Prostate gland (tissue), 2 donors: ENCODE data around the gene ARFGEF2. TPM values are rescaled to one million over a fixed set of nuclear protein-coding genes. Genes with fewer than 3 reads are reported as not detected.
"Not testable (repeated sequence)": the region's sequence is repeated elsewhere in the genome, so short reads cannot be mapped to it uniquely, and the experiment has no call there.

Experiments
- DNase-seq: peaks from one replicate; pipeline ENCODE4 v3.0.0-alpha.2; 2019; ENCODE audit warnings: low spot score
- H3K27ac ChIP-seq, 2 donors: fragments of 200-600 bp; sonication (generic); 2 replicates each; pipeline ENCODE4 v1.5.1; 2017 to 2019
- H3K27me3 ChIP-seq: fragments of 200-600 bp; sonication (generic); replicated peaks from 2 replicates; pipeline ENCODE4 v1.5.1; 2019; ENCODE audit not compliant: insufficient read depth
- H3K36me3 ChIP-seq, 2 donors: fragments of 200-600 bp; sonication (generic); 1 replicate in 1 of 2; 2 replicates in 1 of 2; pipeline versions ENCODE4 v1.5.1 to v1.8.1; 2017 to 2019
- H3K4me1 ChIP-seq: fragments of 200-600 bp; sonication (generic); replicated peaks from 2 replicates; pipeline ENCODE4 v1.5.1; 2019
- H3K4me3 ChIP-seq, 2 donors: fragments of 200-600 bp; sonication (generic); 2 replicates each; pipeline ENCODE4 v1.5.1; 2017 to 2019
- H3K9me3 ChIP-seq: fragments of 200-600 bp; sonication (generic); 2 replicates; pipeline ENCODE4 v1.5.1; 2017
- CTCF ChIP-seq, 4 experiments: fragments of 200-600 bp in 2 of 4; fragments of 450-650 bp in 2 of 4; sonication (generic) in 2 of 4; IDR thresholded peaks; 1 replicate in 3 of 4; 2 replicates in 1 of 4; pipeline ENCODE4 v1.5.1; 2016 to 2019; ENCODE audit warnings: antibody characterized with exemption in 4 of 4, mild to moderate bottlenecking in 2 of 4, moderate library complexity in 2 of 4
- POLR2A ChIP-seq: fragments of 450-650 bp; IDR thresholded peaks from one replicate; pipeline ENCODE4 v1.6.1; 2016; ENCODE audit warnings: antibody characterized with exemption, mild to moderate bottlenecking
- POLR2AphosphoS5 ChIP-seq: sonication (generic); formaldehyde crosslinking; IDR thresholded peaks from one replicate; pipeline ENCODE4 v1.6.1; 2017; ENCODE audit warnings: antibody characterized with exemption
- WGBS: methylation state at CpG from one replicate; pipeline ENCODE4 v1.1.5; 2018; 5-methylcytosine and 5-hydroxymethylcytosine counted together
- intact Hi-C: fragments of 100-400 bp; cut with DNase I; formaldehyde crosslinking; loops from one replicate; pipeline ENCODE4 v1.14.2; 2022
- total RNA-seq, 2 donors: library from RNA; depleted of rRNA; stranded (reverse); fragments of >200 nt; gene quantifications; one replicate each; pipeline ENCODE4 v1.1.0, GENCODE V29; 2016

The ARFGEF2 gene
- total RNA-seq, 2 donors from 2014 or later = 36.3 to 51.6 TPM

GRCh38 chr20:48971956-48972355, 50.4 kb downstream of the ARFGEF2 start:
- Histone ChIP-seq H3K4me3 (no peak overlapping the region), H3K36me3 (peaks cover 0 to 19% of the 10 kb centered on the region in 2 donors), H3K9me3 (no peaks in the 10 kb centered on the region), H3K4me1 (no peaks in the 10 kb centered on the region), H3K27ac (no peak overlapping the region), H3K27me3 (no peaks in the 10 kb centered on the region)
- intact Hi-C loops = no loop called here
- 85% methylated on average over 4 of the region's 4 CpGs for WGBS
- DNase-seq = no peak
- TF ChIP-seq CTCF (IDR thresholded peaks at IDR 0.05) (no peak), POLR2A (no peak), POLR2AphosphoS5 (no peak)

- TF ChIP-seq POLR2A = no peak
- no peak for TF ChIP-seq POLR2AphosphoS5
- no peak for TF ChIP-seq CTCF (IDR thresholded peaks at IDR 0.05)
- DNase-seq = no peak
- Histone ChIP-seq H3K27me3 (no peaks in the 10 kb centered on the region), H3K4me1 (no peaks in the 10 kb centered on the region), H3K9me3 (no peaks in the 10 kb centered on the region), H3K4me3 (no peak overlapping the region), H3K36me3 (peaks cover 0 to 19% of the 10 kb centered on the region in 2 donors), H3K27ac (no peak overlapping the region)
- intact Hi-C loops = no loop called here
- WGBS = 82% methylated on average over 3 of the region's 3 CpGs
Observed at GRCh38 chr20:48972816-48973215, 51.3 kb downstream of the ARFGEF2 start.

- Histone ChIP-seq H3K36me3 (peaks cover 0 to 7% of the 10 kb centered on the region in 2 donors), H3K27me3 (no peaks in the 10 kb centered on the region), H3K4me1 (no peaks in the 10 kb centered on the region), H3K27ac (peak overlapping the region; percentile 19 to 40), H3K9me3 (no peaks in the 10 kb centered on the region), H3K4me3 (no peak overlapping the region)
- WGBS = 61% methylated on average over 9 of the region's 9 CpGs
- intact Hi-C loops = no loop called here
- TF ChIP-seq POLR2A = no peak
- no peak for TF ChIP-seq CTCF (IDR thresholded peaks at IDR 0.05)
- TF ChIP-seq POLR2AphosphoS5 = no peak
- DNase-seq = no peak
Observed at GRCh38 chr20:48975955-48976354, 54.4 kb downstream of the ARFGEF2 start.

GRCh38 chr20:48979980-48980379, 58.5 kb downstream of the ARFGEF2 start:
- intact Hi-C loops, H3K4me1 ChIP-seq, H3K27me3 ChIP-seq, H3K4me3 ChIP-seq, H3K9me3 ChIP-seq, DNase-seq, H3K27ac ChIP-seq: not testable (repeated sequence)
- WGBS = 93% methylated on average over 2 of the region's 2 CpGs
- peaks cover 4 to 12% of the 10 kb centered on the region in 2 donors for H3K36me3 ChIP-seq

- H3K4me3 ChIP-seq = no peak overlapping the region
- H3K27ac ChIP-seq = no peak overlapping the region
- intact Hi-C loops = no loop called here
- TF ChIP-seq POLR2A (no peak), CTCF (IDR thresholded peaks at IDR 0.05) (no peak), POLR2AphosphoS5 (no peak)
- 94% methylated on average over 5 of the region's 5 CpGs for WGBS
- H3K9me3 ChIP-seq = no peaks in the 10 kb centered on the region
- H3K27me3 ChIP-seq = no peaks in the 10 kb centered on the region
- peaks cover 9 to 20% of the 10 kb centered on the region in 2 donors for H3K36me3 ChIP-seq
- DNase-seq = no peak
- no peaks in the 10 kb centered on the region for H3K4me1 ChIP-seq
Observed at GRCh38 chr20:48983423-48984400, 62.2 kb downstream of the ARFGEF2 start.
